Measurements from ENCODE around the gene EVC. TPM values are rescaled to one million over a fixed set of nuclear protein-coding genes. Genes with fewer than 3 reads are reported as not detected.
"Not testable (repeated sequence)": the region's sequence is repeated elsewhere in the genome, so short reads cannot be mapped to it uniquely, and the experiment has no call there.

Gene EVC
- total RNA-seq, 1 experiment from 2014 or later, result 3.1 TPM

DNA sequence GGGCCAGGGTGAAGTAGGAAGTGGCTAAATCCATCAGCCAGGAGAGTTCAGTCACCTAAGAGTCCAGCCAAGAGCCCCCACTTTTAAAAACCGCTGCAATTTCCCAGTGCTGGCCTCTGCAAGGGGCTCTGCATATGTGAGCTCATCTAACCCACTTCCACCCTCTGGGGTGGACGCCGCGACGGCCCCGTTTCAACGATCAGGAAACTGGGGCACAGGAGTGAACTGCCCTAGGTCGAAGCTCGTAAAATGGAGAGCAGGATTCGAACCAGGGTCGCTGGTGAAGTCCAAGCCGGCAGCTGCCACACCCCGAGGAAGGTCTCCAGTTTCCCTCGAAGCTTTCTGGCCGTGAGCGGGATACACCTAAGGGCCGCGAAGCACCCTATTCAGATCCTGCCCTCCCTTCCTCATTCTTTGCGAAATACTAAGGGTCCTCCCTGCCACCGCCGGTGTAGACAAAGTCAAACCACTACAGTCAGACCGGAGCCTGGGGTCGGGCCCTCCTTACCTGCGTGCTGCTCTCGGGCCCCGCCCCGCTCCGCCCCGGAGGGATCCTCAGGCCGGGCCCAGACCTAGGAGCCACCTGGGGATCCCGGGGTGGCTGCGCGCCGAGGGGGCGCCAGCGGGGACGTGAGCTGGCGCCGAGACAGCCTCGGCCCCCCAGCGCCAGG is 3.1 kb upstream of the EVC start:
- DNase-seq (ENCODE audit: extremely low read depth, low read depth), result no peak

DNA sequence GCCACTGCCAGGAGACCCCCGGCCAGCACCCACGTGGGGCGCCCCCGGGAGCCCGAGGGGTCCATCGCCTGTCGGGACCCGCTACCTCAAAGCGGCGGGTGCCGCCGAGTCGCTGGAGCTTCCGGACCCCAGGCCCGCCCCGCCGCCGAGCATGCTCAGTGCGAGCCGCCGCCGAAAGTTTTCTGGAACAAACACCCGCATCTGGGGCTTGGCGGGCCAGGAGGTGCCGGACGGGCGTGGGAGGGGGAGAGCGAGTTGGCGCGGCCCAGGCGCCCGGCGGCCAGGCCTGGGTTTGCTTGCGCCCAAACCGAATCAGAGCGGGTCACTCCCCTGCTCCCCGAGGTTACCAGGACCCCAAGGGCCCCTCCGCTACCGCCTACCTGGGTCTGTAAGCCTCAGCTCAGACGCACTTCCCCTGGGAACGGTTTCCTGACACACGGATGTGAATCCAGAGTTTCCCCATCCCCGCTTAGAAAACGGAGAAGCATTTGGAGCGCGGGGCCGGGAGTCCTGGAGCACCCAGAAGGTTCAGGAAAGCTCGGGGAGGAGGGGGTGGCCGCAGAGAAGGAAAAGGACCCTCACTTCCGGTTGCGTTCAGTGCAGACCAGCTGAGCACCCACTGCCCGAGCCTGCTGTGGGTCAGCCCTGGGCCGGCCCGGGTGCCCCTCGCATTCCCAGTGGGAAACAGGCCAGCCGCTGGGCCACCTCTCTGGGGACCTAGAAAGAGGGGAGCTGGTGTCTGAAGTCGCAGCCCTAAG is 2.4 kb upstream of the EVC start, which contains the start of gene EVC2:
Gene EVC2 (minus strand): TSS at position 111 of the 758 bp plus-strand sequence. CDS start 46 bp downstream, at position 65.
- DNase-seq (ENCODE audit: extremely low read depth, low read depth), result no peak

DNA sequence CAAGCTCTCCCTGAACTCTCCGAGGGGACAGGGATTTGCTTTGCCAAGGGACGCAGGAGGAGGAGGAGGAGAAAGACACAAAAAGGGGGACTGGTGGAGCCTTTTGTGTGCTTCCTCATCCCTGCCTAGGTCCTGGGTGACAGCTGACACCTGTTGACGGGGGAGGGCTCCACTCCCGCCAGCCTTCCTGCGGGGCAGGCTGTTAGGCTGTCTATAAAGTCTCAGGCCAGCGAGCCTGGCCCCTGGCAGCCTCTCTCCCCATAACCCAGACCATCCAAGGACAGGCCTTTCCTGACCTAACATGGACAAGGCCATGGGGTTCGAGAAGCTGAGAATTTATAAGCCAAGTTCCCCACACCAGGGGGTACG is 1.8 kb upstream of the EVC start:
- no peak for DNase-seq (ENCODE audit: extremely low read depth, low read depth)

DNA sequence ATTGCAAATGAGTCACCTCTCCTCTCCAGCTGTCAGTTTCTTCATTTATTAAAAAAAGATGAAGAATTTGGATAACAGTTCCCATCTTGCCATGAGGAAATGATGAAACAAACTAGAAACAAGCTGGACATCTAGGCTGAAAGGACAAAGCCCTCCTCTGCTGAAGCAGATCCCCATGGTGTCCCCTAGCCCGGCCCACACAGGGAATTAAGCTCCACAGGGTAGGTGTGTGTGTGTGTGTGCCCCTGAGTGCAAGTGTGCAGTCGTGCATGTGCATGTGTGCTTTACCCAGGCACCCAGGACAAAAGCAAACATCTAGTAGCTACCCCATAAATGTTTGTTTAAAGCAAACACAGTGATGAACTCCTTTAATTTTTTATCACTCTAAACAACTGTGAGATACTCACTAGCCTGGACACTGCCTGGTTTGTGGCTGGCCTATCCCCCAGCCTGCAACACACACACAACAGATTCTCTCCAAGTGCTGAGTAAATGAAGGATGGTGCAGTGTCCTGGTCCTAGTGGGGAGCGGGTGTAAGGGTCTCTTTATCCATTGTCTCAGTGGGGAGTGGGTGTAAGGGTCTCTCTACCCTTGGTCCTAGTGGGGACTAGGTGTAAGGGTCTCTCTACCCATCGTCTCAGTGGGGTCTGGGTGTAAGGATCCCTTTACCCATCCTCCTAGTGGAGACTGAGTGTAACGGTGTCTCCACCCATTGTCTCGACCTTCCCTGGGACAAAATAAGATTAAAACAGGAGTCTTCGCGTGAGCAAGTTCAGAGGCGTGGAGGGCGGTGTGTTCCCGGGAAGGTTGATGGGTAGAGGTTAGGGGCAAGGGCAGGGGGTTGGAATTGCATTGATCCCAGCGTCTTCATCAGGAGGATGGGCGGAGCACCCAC is 688 bp upstream of the EVC start:
- DNase-seq (ENCODE audit: extremely low read depth, low read depth), result no peak

DNA sequence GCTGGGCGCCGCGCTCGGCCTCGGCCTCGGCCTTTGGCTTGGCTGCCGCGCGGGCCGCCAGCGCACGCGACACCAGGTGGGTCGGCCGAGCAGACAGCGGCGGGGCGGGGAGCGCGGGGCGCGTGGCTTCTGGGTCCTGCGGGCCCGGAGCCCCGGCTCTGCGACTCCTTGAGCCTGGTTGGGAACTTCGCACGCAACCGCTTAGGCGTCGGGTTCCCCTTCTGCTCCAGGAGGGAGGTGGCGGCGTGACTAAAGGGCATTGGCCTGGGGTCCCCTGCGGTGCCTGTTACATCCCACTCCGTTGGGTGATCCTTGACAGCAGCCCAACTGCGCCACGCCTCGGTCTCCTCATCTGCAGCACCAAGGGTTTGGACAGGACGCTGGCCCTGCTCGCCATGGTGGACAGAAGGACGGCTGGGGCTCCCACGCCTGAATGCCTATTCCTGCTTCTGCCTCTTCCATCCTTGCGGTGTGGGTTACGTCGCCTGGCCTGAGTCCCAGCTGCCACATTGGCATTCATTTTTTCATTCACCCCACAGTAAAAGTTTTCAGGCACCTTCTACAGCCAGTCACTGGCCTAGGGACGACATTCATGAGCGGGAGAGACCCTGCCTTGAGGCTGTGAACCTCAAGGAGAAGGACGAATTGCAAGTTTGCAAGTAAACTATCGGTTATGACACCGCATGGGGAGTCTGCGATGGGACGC is 631 bp downstream of the EVC start:
- DNase-seq (ENCODE audit: extremely low read depth, low read depth), result no peak

DNA sequence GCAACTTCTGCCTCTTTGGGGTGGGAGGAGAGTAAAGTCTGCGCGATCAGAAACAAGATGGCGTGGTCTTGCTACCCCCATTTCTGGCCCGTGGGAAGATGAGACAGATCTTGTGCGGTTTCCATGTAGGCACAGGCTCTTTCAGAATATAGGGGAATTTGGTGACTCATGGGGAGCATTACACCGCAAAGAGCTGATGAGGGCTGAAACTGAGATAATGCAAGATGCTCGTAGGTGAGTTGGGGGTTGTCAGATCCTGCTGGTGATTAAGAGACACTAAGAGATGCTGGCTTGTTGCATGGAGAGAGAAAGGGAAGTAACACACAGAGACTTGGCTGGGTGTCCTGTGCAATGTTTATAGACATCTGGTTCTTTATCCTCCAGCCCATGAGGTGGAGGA is 1.5 kb downstream of the EVC start:
- no peak for DNase-seq (ENCODE audit: extremely low read depth, low read depth)

DNA sequence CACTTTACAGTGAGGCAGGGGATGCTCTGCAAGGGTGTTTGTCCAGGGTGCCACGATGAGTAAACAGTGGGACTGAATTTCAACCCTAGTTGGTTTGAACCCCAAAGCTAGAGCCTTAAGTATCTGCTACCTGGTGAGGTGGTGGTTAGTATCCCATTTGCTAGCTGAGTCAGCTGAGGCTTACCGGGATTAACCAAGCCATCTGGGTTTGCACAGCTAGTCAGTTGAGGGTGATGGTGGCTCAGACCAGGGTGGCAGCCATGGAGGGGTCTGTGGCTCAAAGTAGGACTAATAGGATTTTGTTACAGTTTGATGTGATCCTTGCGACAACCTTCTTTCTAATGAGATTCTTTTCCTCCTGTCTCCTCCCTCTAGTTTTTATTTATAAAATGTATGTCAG is 1.9 kb downstream of the EVC start:
- DNase-seq (ENCODE audit: extremely low read depth, low read depth), result no peak

DNA sequence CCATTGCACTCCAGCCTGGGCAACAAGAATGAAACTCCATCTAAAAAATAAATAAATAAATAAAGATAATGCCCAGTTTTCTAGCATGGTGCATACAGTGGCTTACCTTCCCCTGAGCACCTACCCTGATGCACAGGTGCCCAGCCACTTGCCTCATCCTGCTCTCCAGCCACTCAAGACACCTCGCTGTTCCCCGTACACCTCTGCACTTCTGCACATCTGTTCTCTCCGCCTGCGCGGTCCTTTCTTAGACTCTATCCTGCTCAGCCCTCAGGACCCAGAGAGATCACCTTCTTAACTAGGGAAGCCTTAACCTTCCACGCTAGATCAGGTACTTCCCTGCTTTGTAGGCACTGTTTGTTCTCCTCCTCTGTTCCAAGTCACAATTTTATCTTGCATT is 2.9 kb downstream of the EVC start:
- no peak for DNase-seq (ENCODE audit: extremely low read depth, low read depth)

DNA sequence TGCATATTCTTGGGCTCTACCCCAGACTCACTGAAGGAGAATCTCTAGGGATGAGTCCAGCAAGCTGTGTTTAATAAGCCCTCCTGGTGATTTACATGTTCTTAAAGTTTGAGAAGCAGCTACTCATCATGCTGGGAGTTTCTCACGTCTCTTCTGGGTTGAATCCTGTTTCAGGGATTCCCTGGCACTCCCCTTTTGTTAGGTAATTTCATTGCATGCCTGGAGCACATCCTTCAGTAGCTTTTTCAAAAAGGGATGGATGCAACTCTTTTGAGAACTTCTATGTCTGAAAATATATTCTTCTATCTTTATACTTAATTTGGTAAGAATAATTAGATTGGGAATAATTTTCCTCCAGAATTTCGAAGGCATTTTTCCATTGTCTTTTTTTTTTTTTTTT is 4.4 kb downstream of the EVC start:
- no peak for DNase-seq (ENCODE audit: extremely low read depth, low read depth)

DNA sequence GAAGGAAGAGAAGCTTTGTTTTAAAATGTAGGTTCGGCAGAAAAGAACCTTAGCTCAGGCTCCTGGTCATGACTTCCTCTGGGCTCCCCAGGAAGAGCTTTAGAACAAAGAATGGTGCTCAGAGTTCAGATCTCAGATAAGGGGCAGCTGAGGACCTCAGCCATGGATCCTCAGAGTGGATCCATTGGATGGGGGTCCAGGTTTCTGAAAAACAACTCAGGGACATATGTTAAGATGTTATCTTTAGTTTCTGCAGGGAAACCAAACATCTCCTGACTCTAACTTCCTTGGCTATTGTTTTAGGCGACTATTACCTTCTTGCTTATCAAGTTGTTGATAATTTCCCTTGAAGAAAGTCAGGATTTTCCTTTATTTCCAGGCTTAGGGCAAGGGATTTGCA is 5.4 kb downstream of the EVC start:
- DNase-seq (ENCODE audit: extremely low read depth, low read depth), result no peak

DNA sequence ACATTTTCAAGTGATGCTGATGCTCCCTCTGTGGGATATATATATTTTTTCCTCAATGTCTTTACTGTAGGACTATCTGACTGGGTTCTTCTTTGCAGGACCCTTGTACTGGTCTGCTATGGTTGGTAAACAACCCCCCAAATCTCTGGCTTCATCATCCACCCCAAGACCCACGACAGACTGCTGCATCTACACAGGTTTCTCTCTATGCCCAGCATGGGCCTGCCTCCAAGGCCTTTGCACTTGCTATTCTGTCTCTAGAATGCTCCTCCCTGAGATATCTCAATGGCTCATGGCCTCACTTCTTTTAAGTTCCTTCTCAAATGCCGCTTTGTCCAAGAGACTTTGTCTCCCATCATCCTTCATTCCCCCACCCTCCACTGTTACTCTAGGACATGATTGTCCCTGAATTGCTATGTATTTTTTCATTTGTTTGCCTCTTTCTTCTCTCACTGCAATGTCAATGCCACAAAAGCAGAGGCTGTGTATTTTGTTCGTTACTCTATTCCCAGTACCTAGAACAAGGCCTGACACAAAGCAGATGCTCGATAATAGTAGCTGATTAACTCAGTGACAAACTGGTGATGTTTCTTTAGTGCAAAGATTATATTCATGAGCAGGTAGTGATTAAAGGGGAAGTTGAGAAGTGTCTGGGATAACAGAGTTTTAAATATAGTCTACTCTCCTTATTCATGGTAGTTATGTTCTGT is 6.6 kb downstream of the EVC start:
- no peak for DNase-seq (ENCODE audit: extremely low read depth, low read depth)

DNA sequence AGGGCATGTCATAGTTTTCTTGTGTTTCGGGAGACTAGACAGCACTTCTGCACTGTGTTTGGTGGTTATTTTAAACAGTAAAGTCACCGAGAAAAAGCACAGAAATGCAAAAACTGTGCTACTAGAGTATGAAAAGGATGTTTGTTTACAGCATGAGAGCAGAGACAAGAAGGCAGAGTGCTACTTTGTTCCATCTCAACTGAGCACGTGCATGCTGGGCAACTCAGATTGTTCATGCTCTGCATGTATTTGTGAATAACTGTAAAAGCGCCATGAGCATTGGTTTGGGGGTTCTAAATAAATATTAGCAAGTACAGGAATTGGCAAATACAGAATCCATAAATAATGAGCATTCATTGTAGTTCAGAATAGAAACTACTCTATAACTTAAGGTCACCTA is 7.4 kb downstream of the EVC start:
- DNase-seq (ENCODE audit: extremely low read depth, low read depth), result no peak

DNA sequence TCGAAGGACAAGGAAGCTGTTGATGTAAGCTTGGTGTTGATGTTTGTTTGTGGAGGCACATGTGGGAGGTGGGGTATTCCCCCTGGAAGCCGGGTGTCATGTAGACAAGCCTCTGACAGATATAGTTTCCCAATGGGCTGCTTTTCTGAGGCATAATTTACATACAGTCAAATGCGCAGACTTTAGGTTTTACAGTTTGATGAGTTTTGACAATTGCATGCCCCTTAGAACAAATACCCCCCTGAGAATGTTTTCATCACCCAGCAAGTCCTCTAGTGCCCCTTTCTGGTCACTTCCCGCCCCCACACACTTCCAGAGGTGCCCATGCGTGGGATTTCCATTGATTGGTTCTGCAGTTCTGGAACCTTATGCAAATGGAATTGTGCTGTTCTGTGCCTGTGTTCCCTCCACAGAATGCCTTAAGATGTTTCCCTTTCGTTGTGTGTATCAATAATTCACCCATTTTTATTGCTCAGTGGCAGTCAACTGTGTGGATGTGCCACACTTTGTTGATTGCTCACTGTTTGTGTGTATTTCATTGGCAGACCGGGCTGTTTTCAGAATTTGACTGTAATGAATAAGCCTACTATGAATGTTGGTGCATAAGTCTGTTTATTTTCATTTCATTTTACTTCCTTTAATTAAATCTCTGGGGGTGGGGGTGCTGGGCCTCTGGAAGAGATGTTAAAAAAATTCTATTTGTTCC is 8.5 kb downstream of the EVC start:
- DNase-seq (ENCODE audit: extremely low read depth, low read depth), result no peak

DNA sequence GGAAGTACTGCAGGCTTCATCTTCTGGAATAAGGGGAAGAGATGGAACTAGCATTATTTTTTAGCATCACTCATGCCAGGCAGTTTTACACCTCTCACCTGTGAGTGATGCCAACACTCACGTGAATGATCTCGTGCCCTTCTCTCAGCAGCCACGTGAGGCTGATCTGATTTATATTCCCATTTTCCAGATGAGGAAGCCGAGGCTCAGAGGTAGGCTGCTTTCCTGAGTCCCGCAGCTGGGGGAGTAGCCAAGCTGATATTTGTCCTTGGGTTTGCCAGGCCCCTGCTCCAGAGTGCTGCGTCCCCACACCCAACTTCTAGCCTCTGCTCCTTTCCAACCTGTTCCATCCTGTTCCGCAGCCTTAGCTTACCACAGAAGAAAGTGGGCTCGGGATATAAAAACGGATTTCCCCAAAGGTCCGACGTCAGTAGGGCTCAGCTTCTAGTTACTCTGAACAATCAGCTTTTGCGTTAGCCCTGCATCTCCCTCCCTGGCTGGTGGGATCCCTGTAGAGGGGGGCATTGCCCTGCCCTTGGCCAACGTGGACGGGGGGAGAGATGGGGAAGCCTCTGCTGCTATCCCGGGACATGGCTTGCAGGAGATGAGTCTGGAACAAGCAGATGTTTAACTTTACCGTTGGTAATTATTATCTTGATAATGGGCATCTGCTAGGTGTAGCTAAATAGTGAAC is 9.3 kb downstream of the EVC start:
- no peak for DNase-seq (ENCODE audit: extremely low read depth, low read depth)

DNA sequence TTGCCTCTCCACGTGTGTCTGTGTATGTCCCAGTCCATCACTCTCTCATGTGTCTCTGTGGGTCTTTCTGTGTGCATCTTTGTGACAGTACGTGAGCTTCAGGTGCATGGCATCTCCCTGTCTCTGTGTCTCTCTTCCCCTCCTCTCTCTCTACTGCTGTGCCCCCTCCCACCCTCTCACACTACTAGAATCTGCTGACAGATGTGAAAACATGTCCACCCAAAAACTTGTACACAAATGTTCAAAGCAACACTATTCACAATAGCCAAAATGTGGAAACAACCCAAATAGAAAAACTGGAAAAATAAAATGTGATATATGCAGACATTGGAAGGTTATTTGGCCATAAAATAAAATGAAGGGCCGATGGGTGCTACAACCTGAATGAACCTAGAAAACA is 10.0 kb downstream of the EVC start:
- no peak for DNase-seq (ENCODE audit: extremely low read depth, low read depth)

DNA sequence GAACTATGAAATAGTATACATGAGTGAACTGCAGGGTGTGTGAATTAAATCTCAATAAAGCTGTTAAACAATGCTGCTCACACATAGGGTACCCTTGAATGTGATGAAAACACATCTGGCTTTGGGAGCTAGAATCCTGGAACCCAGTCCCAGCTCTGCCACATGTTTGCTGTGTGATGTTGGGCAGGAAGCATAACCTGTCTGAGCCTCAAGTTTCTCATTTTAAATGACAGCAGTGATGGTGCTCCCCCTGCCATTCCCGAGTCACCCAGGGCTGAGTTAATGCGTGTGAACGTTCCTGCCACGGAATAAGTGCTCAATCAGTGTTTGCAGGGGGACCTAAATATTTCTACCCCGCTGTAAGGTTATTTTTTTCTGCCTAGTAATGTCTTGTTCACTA is 10.9 kb downstream of the EVC start:
- DNase-seq (ENCODE audit: extremely low read depth, low read depth), result no peak

DNA sequence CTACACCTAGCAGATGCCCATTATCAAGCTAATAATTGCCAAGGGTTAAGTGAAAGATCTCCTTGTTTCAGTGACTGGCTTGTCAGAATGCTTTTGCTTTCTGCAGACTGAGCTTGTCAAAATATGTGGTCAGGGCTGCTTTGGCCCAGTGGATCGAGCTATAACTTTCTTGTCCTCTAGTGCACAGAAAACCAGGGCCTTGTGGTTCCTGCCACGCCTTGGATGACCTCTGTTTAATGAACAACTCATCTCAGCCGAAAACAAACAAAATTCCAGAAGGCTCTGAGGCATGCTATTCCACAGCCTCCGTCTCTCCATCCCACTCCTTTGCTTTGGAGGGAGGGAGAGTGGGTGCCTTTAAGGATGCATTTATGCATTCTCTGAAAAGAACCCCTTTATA is 11.3 kb downstream of the EVC start:
- DNase-seq (ENCODE audit: extremely low read depth, low read depth), result no peak

DNA sequence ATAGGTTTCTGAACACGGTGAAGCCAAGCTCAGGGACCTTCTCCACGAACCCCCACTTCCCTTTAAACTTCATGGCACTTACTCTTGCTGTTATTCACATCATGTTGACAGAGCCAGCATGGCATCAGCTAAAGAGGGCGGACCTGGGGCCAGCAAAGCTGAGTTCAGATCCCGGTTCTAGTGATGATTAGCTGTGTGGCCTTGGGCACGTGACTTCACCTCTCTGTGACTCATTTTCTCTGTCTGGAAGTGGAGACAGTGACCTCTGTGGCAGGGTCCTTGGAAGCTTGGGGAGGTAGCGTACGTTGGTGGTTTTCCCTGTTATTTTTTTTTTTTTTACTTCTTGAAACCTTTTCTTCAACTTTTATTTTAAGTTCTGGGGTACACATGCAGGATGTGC is 13.4 kb downstream of the EVC start:
- DNase-seq (ENCODE audit: extremely low read depth, low read depth), result no peak

DNA sequence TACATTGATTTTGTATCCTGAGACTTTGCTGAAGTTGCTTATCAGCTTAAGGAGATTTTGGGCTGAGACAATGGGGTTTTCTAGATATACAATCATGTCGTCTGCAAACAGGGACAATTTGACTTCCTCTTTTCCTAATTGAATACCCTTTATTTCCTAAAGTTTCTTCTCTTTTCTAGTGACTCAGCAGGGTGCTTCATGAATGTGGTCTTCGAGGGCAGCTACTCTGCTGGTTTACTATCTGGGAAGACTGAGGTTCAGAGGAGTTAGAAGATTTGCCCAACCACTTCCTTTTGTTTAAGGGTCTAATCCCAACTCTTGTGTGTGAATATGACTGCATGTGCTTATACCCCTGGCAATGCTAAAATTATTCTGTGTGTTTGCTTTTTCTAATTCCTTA is 17.4 kb downstream of the EVC start:
- DNase-seq (ENCODE audit: extremely low read depth, low read depth), result not testable (repeated sequence)

All from NCI-H460 (cell line).